ENCODE results near the gene TWNK. TPM values are rescaled to one million over a fixed set of nuclear protein-coding genes. Genes with fewer than 3 reads are reported as not detected.

TWNK gene
- total and polyA plus RNA-seq, 2 donors (not counting 3 experiments of a cell fraction or from before 2014, with no cell fraction given), result 5.6 to 10.9 TPM

DNA sequence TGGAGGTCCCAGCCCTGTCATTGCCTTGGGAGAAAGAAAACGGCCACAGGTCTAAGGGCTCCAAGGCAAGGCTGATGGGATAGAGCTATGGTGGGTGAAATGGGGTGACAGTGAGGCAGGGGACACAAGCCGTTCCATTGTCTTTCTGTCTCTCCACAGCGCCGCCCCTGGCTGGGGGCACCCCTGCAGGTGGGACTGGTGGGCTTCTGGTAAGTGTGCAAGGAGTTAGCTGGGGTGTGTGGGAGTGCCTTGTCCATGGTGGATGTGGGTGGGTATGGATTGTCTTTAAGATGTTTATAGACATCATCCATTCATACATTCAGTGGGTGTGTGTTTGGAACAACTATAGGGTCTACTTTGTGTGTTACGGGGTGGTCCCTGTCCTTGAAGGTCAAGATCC, 51.1 kb downstream of the TWNK start:
- Histone ChIP-seq H3K9me1 (replicated peaks; ENCODE audit: control insufficient read depth, extremely low read depth, insufficient read depth, low read length) (no peaks in the 10 kb centered on the region), H4K20me1 (replicated peaks; ENCODE audit: control insufficient read depth, extremely low read depth, insufficient read depth, low read length) (no peaks in the 10 kb centered on the region), H3K9me3 (replicated peaks; ENCODE audit: control insufficient read depth, insufficient read depth, low read length) (no peaks in the 10 kb centered on the region), H3K27me3 (ENCODE audit: control insufficient read depth in 2 of 2, insufficient read depth in 2 of 2, low read length in 2 of 2) (no peaks in the 10 kb centered on the region), H3K4me1 (ENCODE audit: control insufficient read depth, extremely low read depth, insufficient read depth, low read length) (peaks cover 9% of the 10 kb centered on the region), H3K79me2 (ENCODE audit: control insufficient read depth, insufficient read depth, low read length) (peaks cover 7% of the 10 kb centered on the region), H3K4me3 (replicated peaks in 1 of 3; ENCODE audit: insufficient read depth in 1 of 3, low read depth in 1 of 3, low read length in 3 of 3) (no peak overlapping the region), H3K9ac (replicated peaks; ENCODE audit: extremely low read depth, insufficient read depth, low read length) (no peak overlapping the region), H3K27ac (ENCODE audit: insufficient read depth, low read depth, low read length) (no peak overlapping the region), H2AFZ (ENCODE audit: low read depth, low read length) (no peak overlapping the region), H3K36me3 (ENCODE audit: control insufficient read depth in 2 of 2, extremely low read depth in 1 of 2, insufficient read depth in 2 of 2, low read length in 2 of 2) (peaks cover 18 to 46% of the 10 kb centered on the region in 2 experiments), H3K4me2 (ENCODE audit: insufficient read depth, low read length) (no peak overlapping the region)
- intact Hi-C loops (cut with micrococcal nuclease) (no loop called here), dilution Hi-C loops (cut with MboI; ENCODE audit: extremely low pct_ligation_motif_present, low sequenced_read_pairs) (no loop called here)
- DNase-seq (ENCODE audit: low read depth, low spot score) (no peak), FAIRE-seq (no peak)
- POLR2A ChIA-PET, result no interaction called here
- no TSS peak for BruUV-seq (replicated peaks)
- CTCF ChIA-PET, result interaction anchor here (0.7 to 9.9 kb wide), 7 partner anchors 8 to 329 kb away, joined by 3 to 165 read pairs (median 66); partner anchors contain the start of genes KAZALD1, PDZD7 and SFXN3
- TF ChIP-seq CTCF (IDR thresholded peaks at IDR 0.05; ENCODE audit: extremely low read depth in 1 of 2, insufficient read depth in 1 of 2, low read depth in 1 of 2, low read length in 2 of 2) (no peak), MYC (IDR thresholded peaks at IDR 0.05; ENCODE audit: low read depth, low read length) (no peak), POLR2AphosphoS5 (IDR thresholded peaks at IDR 0.05; ENCODE audit: insufficient read depth, low read depth, low read length) (no peak), POLR2A (IDR thresholded peaks at IDR 0.05; ENCODE audit: low read depth, low read length) (no peak), GATA2 (IDR thresholded peaks at IDR 0.05; ENCODE audit: insufficient read depth, insufficient read length, low read depth, low read length) (no peak), EZH2 (IDR thresholded peaks at IDR 0.05; ENCODE audit: borderline replicate concordance, low read depth, low read length, severe bottlenecking) (no peak), FOS (IDR thresholded peaks at IDR 0.05; ENCODE audit: borderline replicate concordance, insufficient read depth, low read length) (no peak), JUN (IDR thresholded peaks at IDR 0.05; ENCODE audit: borderline replicate concordance, insufficient read depth, insufficient read length, low read depth) (no peak)
- TF ChIP-seq, protein P1, sequence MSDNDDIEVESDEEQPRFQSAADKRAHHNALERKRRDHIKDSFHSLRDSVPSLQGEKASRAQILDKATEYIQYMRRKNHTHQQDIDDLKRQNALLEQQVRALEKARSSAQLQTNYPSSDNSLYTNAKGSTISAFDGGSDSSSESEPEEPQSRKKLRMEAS (IDR thresholded peaks at IDR 0.05; ENCODE audit: insufficient read depth, insufficient read length), result no peak
